OCI-LY3 (cell line): ENCODE results near the gene SETBP1.
"Not testable (repeated sequence)": the region's sequence is repeated elsewhere in the genome, so short reads cannot be mapped to it uniquely, and the experiment has no call there.

ENCODE experiments used
- H2AFZ ChIP-seq: fragments of 200-600, 300-600 bp; shearing (Covaris generic); 2 replicates; pipeline ENCODE4 v1.6.0; 2014; ENCODE audit warnings: antibody characterized with exemption, low read depth, low read length
- H3K27ac ChIP-seq: fragments of 200-600, 300-600 bp; sonication (generic); 2 replicates; pipeline ENCODE4 v1.5.1; 2014; ENCODE audit warnings: mild to moderate bottlenecking, low read length, moderate library complexity, mixed read lengths
- H3K27me3 ChIP-seq: fragments of 200-600, 300-600 bp; sonication (generic); 2 replicates; pipeline ENCODE4 v1.6.1; 2014; ENCODE audit warnings: low read depth, low read length, mixed read lengths
- H3K36me3 ChIP-seq: fragments of 200-600, 300-600 bp; sonication (generic); replicated peaks from 2 replicates; pipeline ENCODE3; 2014; ENCODE audit warnings: low read depth, low read length, mixed read lengths
- H3K4me1 ChIP-seq: fragments of 300-600, 200-600 bp; sonication (generic); 2 replicates; pipeline ENCODE4 v1.6.1; 2014; ENCODE audit warnings: low read length, mixed read lengths
- H3K4me2 ChIP-seq: fragments of 200-600, 300-600 bp; sonication (generic); 2 replicates; pipeline ENCODE4 v1.6.1; 2014; ENCODE audit warnings: low read length, mixed read lengths
- H3K4me3 ChIP-seq: fragments of 300-600, 200-600 bp; sonication (generic); 2 replicates; pipeline ENCODE4 v1.5.1; 2014; ENCODE audit warnings: antibody characterized with exemption, mild to moderate bottlenecking, low read length, moderate library complexity
- H3K79me2 ChIP-seq: fragments of 300-600, 200-600 bp; shearing (Covaris generic); 2 replicates; pipeline ENCODE4 v1.6.1; 2014; ENCODE audit warnings: mild to moderate bottlenecking, low read length, mixed read lengths
- H3K9ac ChIP-seq: fragments of 300-600, 200-600 bp; shearing (Covaris generic); 2 replicates; pipeline ENCODE4 v1.6.0; 2014; ENCODE audit warnings: mild to moderate bottlenecking, low read length, moderate library complexity
- H3K9me3 ChIP-seq: fragments of 200-600, 300-600 bp; shearing (Covaris generic); 2 replicates; pipeline ENCODE4 v1.6.1; 2014; ENCODE audit warnings: low read length, mixed read lengths; ENCODE audit not compliant: insufficient read depth
- H4K20me1 ChIP-seq: fragments of 200-600, 300-600 bp; sonication (generic); 2 replicates; pipeline ENCODE4 v1.6.1; 2016; ENCODE audit warnings: low read length, mixed read lengths; ENCODE audit not compliant: insufficient read depth
- CTCF ChIP-seq: fragments of 200-600, 300-600 bp; sonication (generic); IDR thresholded peaks from 2 replicates; pipeline ENCODE4 v1.5.1; 2014; ENCODE audit warnings: antibody characterized with exemption, low read length, low read depth
- EZH2phosphoT487 ChIP-seq: fragments of 200-600 bp; shearing (Covaris generic); IDR thresholded peaks from 2 replicates; pipeline ENCODE4 v1.6.1; 2018; ENCODE audit warnings: antibody characterized with exemption, mixed run types, low read depth

SETBP1 gene

GRCh38 chr18:44719519-44720060, 38.9 kb downstream of the SETBP1 start:
- Histone ChIP-seq H3K9me3 (no peaks in the 10 kb centered on the region), H4K20me1 (no peaks in the 10 kb centered on the region), H3K27me3 (no peaks in the 10 kb centered on the region), H3K79me2 (peaks cover 11% of the 10 kb centered on the region), H3K27ac (no peak overlapping the region), H3K4me2 (no peak overlapping the region), H2AFZ (no peak overlapping the region), H3K9ac (no peak overlapping the region), H3K4me1 (peaks cover 59% of the 10 kb centered on the region), H3K36me3 (no peaks in the 10 kb centered on the region), H3K4me3 (no peak overlapping the region)
- TF ChIP-seq EZH2phosphoT487 = no peak
- TF ChIP-seq CTCF = no peak

GRCh38 chr18:44721748-44722147, 41.1 kb downstream of the SETBP1 start:
- not testable (repeated sequence) for H3K27me3 ChIP-seq, H3K4me2 ChIP-seq, H3K27ac ChIP-seq, H3K9ac ChIP-seq, H3K4me3 ChIP-seq, H2AFZ ChIP-seq, H4K20me1 ChIP-seq, H3K9me3 ChIP-seq, H3K36me3 ChIP-seq
- peaks cover 63% of the 10 kb centered on the region for H3K4me1 ChIP-seq
- peaks cover 14% of the 10 kb centered on the region for H3K79me2 ChIP-seq

DNA sequence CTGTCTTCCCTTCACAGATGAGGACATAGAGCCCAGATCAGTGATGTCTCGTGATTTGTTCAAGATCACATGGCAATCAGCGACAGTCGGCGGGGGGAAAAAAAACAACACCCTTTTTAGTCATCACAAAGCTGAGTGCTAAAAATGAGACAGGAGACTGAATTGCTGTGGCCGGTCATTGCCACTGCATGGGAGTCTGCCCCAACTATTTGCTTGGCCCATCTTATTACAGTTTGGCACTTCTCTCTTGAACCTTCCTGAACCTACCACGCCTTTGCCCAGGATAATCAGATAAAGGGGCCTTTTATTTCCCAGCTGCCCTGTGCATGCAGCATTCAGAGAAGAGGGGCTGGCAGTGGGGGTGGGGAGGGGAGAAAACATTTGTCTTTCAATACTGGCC, 42.7 kb downstream of the SETBP1 start:
- Histone ChIP-seq H3K9ac (peak overlapping the region; percentile 52), H2AFZ (no peak overlapping the region), H3K4me2 (peak overlapping the region; percentile 81), H3K4me1 (peaks cover 63% of the 10 kb centered on the region), H4K20me1 (no peaks in the 10 kb centered on the region), H3K27ac (peak overlapping the region; percentile 72), H3K79me2 (peaks cover 26% of the 10 kb centered on the region), H3K36me3 (no peaks in the 10 kb centered on the region), H3K4me3 (peak overlapping the region; percentile 35), H3K27me3 (0 out of 2 replicates have a peak, but pooled peaks cover under 1% of the 10 kb centered on the region), H3K9me3 (no peaks in the 10 kb centered on the region)
- TF ChIP-seq EZH2phosphoT487 (no peak), CTCF (peak; percentile 60)

DNA sequence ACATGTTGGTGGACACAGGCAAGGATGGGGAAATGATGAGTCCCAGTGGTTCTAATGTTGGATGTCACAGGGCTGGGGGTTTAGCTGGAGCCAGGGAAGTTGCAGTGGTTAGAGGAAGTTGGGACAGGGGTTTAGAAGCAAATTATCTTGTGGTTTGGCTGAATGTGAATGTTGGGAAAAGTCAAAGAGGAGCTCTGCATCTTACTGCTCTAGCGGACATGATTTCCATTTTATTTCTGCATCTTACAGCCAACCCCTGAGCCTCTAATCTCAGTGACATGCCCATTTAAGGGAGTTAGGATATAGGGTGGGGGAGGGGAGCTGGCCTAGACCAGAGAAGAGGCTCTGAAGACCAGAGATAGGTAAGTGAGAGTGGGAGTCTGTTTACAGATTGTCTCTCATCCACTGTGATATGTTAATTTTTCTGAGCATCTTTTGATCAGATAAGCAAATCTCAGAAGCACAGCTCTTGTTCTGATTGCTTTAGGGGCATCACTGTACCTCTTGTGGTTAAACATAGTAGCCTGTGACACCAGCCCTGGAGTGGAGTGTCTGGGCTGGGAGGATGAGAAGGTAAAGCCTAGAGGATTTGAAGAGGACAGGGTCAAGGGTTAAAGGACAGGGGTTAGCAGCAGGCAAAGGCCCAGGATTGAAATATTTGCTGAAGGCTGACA, 43.6 kb downstream of the SETBP1 start:
- H3K9me3 ChIP-seq = no peaks in the 10 kb centered on the region
- H3K4me1 ChIP-seq = peaks cover 66% of the 10 kb centered on the region
- peaks cover 2% of the 10 kb centered on the region for H3K36me3 ChIP-seq
- peak overlapping the region; percentile 81 for H3K4me2 ChIP-seq
- TF ChIP-seq EZH2phosphoT487 = no peak
- TF ChIP-seq CTCF = no peak
- H3K27me3 ChIP-seq = 0 out of 2 replicates have a peak, but pooled peaks cover 3% of the 10 kb centered on the region
- peak overlapping the region; percentile 72 for H3K27ac ChIP-seq
- no peak overlapping the region for H2AFZ ChIP-seq
- H3K79me2 ChIP-seq = peaks cover 26% of the 10 kb centered on the region
- peak overlapping the region; percentile 35 for H3K4me3 ChIP-seq
- H3K9ac ChIP-seq = peak overlapping the region; percentile 52
- no peaks in the 10 kb centered on the region for H4K20me1 ChIP-seq
